ENCODE results near the gene DNAAF5. TPM values are rescaled to one million over a fixed set of nuclear protein-coding genes. Genes with fewer than 3 reads are reported as not detected.

DNAAF5 gene
- total RNA-seq, 1 donor from 2014 or later: 30.7 TPM

GRCh38 chr7:753190-753589 lies 26.7 kb downstream of the DNAAF5 start:
- H3K4me3 Mint-ChIP-seq (ENCODE audit: unreplicated experiment): peak overlapping the region; percentile 47
- H3K9me3 Mint-ChIP-seq (ENCODE audit: unreplicated experiment): no peaks in the 10 kb centered on the region
- H3K27ac Mint-ChIP-seq (ENCODE audit: unreplicated experiment): no peak overlapping the region
- peaks cover 10% of the 10 kb centered on the region for H3K27me3 Mint-ChIP-seq (ENCODE audit: unreplicated experiment)
- H3K4me1 Mint-ChIP-seq (ENCODE audit: unreplicated experiment): peaks cover 10% of the 10 kb centered on the region
- no peak for DNase-seq (ENCODE audit: low spot score)
- peaks cover 36% of the 10 kb centered on the region for H3K36me3 Mint-ChIP-seq (ENCODE audit: low read depth, unreplicated experiment)
- TF ChIP-seq CTCF (IDR thresholded peaks at IDR 0.05; ENCODE audit: unreplicated experiment): no peak

- peaks cover 10% of the 10 kb centered on the region for H3K27me3 Mint-ChIP-seq (ENCODE audit: unreplicated experiment)
- TF ChIP-seq CTCF (IDR thresholded peaks at IDR 0.05; ENCODE audit: unreplicated experiment): no peak
- no peak for DNase-seq (ENCODE audit: low spot score)
- peaks cover 47% of the 10 kb centered on the region for H3K36me3 Mint-ChIP-seq (ENCODE audit: low read depth, unreplicated experiment)
- H3K9me3 Mint-ChIP-seq (ENCODE audit: unreplicated experiment): no peaks in the 10 kb centered on the region
- H3K4me1 Mint-ChIP-seq (ENCODE audit: unreplicated experiment): peaks cover 18% of the 10 kb centered on the region
- no peak overlapping the region for H3K4me3 Mint-ChIP-seq (ENCODE audit: unreplicated experiment)
- H3K27ac Mint-ChIP-seq (ENCODE audit: unreplicated experiment): no peak overlapping the region
Observed at GRCh38 chr7:754531-755412, 28.3 kb downstream of the DNAAF5 start.

- Mint-ChIP-seq H3K27me3 (ENCODE audit: unreplicated experiment) (peaks cover 10% of the 10 kb centered on the region), H3K36me3 (ENCODE audit: low read depth, unreplicated experiment) (peaks cover 47% of the 10 kb centered on the region), H3K4me1 (ENCODE audit: unreplicated experiment) (peaks cover 18% of the 10 kb centered on the region), H3K9me3 (ENCODE audit: unreplicated experiment) (no peaks in the 10 kb centered on the region), H3K27ac (ENCODE audit: unreplicated experiment) (no peak overlapping the region), H3K4me3 (ENCODE audit: unreplicated experiment) (peak overlapping the region; percentile 64)
- no peak for DNase-seq (ENCODE audit: low spot score)
- TF ChIP-seq CTCF (IDR thresholded peaks at IDR 0.05; ENCODE audit: unreplicated experiment): no peak
Observed at GRCh38 chr7:755413-755805, 28.9 kb downstream of the DNAAF5 start.

- Mint-ChIP-seq H3K27me3 (ENCODE audit: unreplicated experiment) (peaks cover 12% of the 10 kb centered on the region), H3K4me3 (ENCODE audit: unreplicated experiment) (no peak overlapping the region), H3K27ac (ENCODE audit: unreplicated experiment) (no peak overlapping the region), H3K9me3 (ENCODE audit: unreplicated experiment) (no peaks in the 10 kb centered on the region), H3K4me1 (ENCODE audit: unreplicated experiment) (peaks cover 18% of the 10 kb centered on the region), H3K36me3 (ENCODE audit: low read depth, unreplicated experiment) (peaks cover 50% of the 10 kb centered on the region)
- DNase-seq (ENCODE audit: low spot score): no peak
- no peak for TF ChIP-seq CTCF (IDR thresholded peaks at IDR 0.05; ENCODE audit: unreplicated experiment)
Observed at GRCh38 chr7:756231-756927, 29.9 kb downstream of the DNAAF5 start.

Measured in endothelial cell (in vitro differentiated cells).